ENCODE results near the gene TBC1D3K. TPM values are rescaled to one million over a fixed set of nuclear protein-coding genes. Genes with fewer than 3 reads are reported as not detected.
"Not testable (repeated sequence)": the region's sequence is repeated elsewhere in the genome, so short reads cannot be mapped to it uniquely, and the experiment has no call there.

The TBC1D3K gene
- not detected for total RNA-seq

DNA sequence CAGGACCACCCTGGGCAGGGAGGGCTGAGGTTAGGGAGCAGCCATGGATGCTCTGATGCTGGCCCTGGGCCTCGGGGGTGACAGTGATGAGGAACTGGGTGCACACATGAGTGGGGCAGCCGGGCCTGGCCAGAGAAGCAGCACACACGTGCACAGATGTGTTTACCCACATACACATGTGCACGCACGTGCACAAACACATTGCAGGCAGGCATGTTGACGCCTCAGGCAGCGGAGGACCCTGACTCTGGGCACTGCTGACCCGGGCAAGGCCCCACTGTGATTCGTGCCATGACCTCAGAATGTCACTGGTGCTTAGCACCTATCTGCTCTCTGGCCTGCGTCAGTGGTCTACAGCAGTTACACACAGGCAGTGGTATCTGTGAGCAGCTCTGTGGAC lies at the start of gene TBC1D3K:
Gene TBC1D3K, plus strand, starts transcription at position 301 of the 400 bp plus-strand sequence. CDS start 1,585 bp downstream, outside the sequence.
- ATAC-seq; intact Hi-C loops (cut with DNase I); DNase-seq (ENCODE audit: low spot score): not testable (repeated sequence)

DNA sequence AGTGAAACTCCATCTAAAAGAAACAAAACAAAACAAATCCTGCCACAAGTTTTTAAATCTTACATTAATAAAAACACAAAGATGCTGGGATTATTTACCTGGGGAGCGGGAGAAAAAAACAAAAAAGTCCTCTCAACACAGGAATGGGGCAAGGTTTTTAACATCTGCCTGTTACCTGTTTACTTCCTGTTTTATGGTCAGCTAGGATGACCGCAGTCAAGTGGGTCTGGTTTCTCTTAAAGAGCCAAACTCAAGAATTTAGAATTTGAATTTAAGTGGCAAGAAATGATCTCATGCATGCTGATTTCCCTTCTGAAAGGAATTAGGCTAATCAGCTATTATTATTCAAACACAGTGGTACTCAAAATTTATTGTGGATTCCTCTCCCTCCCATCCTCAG lies 39.7 kb upstream of the TBC1D3K start:
- intact Hi-C loops (cut with DNase I): no loop called here
- no peak for ATAC-seq
- DNase-seq (ENCODE audit: low spot score): no peak

DNA sequence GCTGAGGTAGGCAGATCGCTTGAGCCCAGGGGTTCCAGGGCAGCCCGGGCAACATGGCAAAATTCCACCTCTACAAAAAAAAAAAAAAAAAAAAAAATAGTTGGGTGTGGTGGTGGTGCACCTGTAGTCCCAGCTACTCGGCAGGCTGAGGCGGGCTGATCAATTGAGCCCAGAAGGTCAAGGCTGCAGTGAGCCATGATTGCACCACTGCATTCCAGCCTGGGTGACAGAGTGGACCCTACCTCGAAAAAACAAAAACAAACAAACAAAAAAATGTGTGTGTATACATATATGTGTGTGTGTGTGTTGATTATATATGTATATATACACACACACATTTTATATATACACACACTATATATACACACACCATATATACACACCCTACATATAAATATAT lies 39.1 kb upstream of the TBC1D3K start:
- intact Hi-C loops (cut with DNase I): no loop called here
- no peak for DNase-seq (ENCODE audit: low spot score)
- ATAC-seq: no peak

DNA sequence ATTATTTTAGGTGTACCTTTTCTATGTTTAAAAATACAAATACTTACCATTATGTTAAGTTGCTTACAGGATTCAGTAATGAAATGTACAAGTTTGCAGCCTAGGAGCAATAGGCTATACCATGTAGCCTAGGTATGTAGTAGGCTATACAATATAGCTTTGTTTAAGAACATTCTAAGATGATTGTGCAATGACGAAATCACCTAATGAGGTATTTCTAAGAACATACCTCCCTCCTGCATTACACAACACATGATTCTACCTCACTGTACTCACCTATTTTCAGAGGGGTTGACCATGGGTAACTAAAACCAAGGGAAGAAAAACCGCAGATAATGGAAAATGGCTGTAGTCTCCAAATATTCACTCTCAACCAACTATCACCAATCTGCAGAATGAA lies 35.3 kb upstream of the TBC1D3K start:
- intact Hi-C loops (cut with DNase I): no loop called here
- DNase-seq (ENCODE audit: low spot score) (no peak), ATAC-seq (no peak)

DNA sequence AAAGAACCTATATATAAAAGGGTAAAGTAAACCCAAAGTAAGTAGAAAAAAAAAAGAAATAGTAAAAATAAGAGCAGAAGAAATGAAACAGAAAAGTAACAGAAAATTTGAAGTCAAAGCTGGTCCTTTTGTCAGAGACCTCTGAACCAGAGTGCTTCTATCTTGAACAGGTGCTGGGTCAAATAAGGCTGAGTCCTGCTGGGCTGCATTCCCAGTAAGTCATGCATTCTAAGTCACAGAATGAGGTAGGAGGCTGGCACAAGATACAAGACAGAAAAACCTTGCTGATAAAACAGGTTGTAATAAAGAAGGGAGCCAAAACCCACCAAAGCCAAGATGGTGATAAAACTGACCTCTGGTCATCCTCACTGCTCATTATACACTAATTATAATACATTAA lies 27.3 kb upstream of the TBC1D3K start:
- ATAC-seq: not testable (repeated sequence)

More for the DNA sequence above, 27.3 kb upstream of the TBC1D3K start:
- DNase-seq (ENCODE audit: low spot score); intact Hi-C loops (cut with DNase I): not testable (repeated sequence)

Other genes starting within 250 kb of the TBC1D3K start
- gene HNF1B, start 179.4 kb upstream of the TBC1D3K start, total RNA-seq: not detected
- 21.6 TPM for gene TBC1D3L, start 64.6 kb downstream of the TBC1D3K start, total RNA-seq
- gene TBC1D3D, start 79.6 kb downstream of the TBC1D3K start, total RNA-seq: not detected
- not detected for gene TBC1D3C, start 144.2 kb downstream of the TBC1D3K start, total RNA-seq
- not detected for gene TBC1D3E, start 203.5 kb downstream of the TBC1D3K start, total RNA-seq